ENCODE results near the gene ACOT13. TPM values are rescaled to one million over a fixed set of nuclear protein-coding genes. Genes with fewer than 3 reads are reported as not detected.

Gene ACOT13
- total RNA-seq, 2 donors from 2014 or later, result 36.2 to 43.1 TPM

DNA sequence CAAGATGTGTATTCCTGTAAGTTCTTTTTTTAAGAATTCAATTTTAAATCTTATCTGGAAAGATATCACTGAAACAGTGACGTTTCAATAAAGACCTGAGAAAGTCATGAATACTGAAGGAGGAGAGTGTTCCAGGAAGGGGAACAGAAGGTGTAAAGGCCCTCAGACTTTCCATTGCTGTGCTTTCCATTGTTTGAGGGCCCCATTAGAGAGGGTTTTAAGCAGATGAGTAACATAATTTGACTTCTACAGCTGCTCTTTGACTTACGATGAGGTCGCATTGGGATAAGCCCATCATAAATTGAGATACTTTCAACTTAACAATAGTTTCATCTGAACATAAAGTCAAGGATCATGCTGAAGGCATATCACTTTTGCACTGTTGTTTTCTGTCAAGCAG is 24.7 kb downstream of the ACOT13 start:
- peaks cover 19% of the 10 kb centered on the region for H3K36me3 Mint-ChIP-seq (ENCODE audit: low read depth)
- peaks cover 30% of the 10 kb centered on the region for H3K4me1 Mint-ChIP-seq
- H3K27ac ChIP-seq (ENCODE audit: low read depth, low read length), result no peak overlapping the region

DNA sequence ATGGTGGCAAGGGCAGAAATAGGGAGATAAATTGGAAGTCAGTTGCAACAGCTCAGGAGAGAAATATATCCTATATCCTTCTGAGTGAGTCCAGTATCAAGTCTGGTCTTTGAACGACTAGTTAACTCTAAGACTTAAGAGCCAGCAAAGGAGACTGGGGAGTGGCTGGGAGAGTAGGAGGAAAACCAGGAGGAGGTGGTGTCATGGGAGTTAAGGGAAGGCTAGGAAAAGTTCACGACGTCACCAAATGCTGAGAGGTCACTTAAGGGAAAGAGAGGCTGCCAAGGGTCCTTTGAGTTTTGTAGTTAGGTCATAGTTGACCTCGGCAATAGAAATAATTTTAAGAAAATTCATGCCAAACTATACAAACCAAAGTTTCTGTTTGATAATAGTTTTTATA is 25.1 kb downstream of the ACOT13 start:
- peaks cover 30% of the 10 kb centered on the region for H3K4me1 Mint-ChIP-seq
- no peak for TF ChIP-seq CTCF (conservative IDR thresholded peaks at IDR 0.05)
- no peak overlapping the region for H3K4me3 ChIP-seq (ENCODE audit: low read length)
- DNase-seq, result no peak
- H3K27me3 Mint-ChIP-seq (ENCODE audit: insufficient read depth), result no peaks in the 10 kb centered on the region
- no peak overlapping the region for H3K27ac Mint-ChIP-seq
- H3K27me3 ChIP-seq (ENCODE audit: control insufficient read depth, insufficient read depth, low read length, poor library complexity, severe bottlenecking), result no peaks in the 10 kb centered on the region
- H3K9ac ChIP-seq (ENCODE audit: extremely low read depth, low read length, poor library complexity, severe bottlenecking), result no peak overlapping the region
- H3K36me3 ChIP-seq (ENCODE audit: control insufficient read depth, insufficient read depth, low read length), result no peaks in the 10 kb centered on the region
- peaks cover 3% of the 10 kb centered on the region for H3K4me1 ChIP-seq (ENCODE audit: control insufficient read depth, insufficient read depth, low read length)
- H3K27ac ChIP-seq (ENCODE audit: low read depth, low read length), result no peak overlapping the region
- no peak overlapping the region for H3K4me3 Mint-ChIP-seq
- H3K9me3 Mint-ChIP-seq, result no peaks in the 10 kb centered on the region
- H3K36me3 Mint-ChIP-seq (ENCODE audit: low read depth), result peaks cover 16% of the 10 kb centered on the region
- WGBS, 2 experiments (ENCODE audit: insufficient coverage in 1 of 2, insufficient read length in 1 of 2), result 90 to 96% methylated on average over 3 of the region's 4 CpGs
- no peaks in the 10 kb centered on the region for H3K9me3 ChIP-seq (ENCODE audit: control insufficient read depth, low read length)

More for the DNA sequence above, 24.7 kb downstream of the ACOT13 start:
- Histone ChIP-seq H3K4me3 (ENCODE audit: low read length) (no peak overlapping the region), H3K9ac (ENCODE audit: extremely low read depth, low read length, poor library complexity, severe bottlenecking) (no peak overlapping the region), H3K9me3 (ENCODE audit: control insufficient read depth, low read length) (no peaks in the 10 kb centered on the region), H3K36me3 (ENCODE audit: control insufficient read depth, insufficient read depth, low read length) (no peaks in the 10 kb centered on the region), H3K4me1 (ENCODE audit: control insufficient read depth, insufficient read depth, low read length) (peaks cover 3% of the 10 kb centered on the region), H3K27me3 (ENCODE audit: control insufficient read depth, insufficient read depth, low read length, poor library complexity, severe bottlenecking) (no peaks in the 10 kb centered on the region)
- no peak overlapping the region for H3K27ac Mint-ChIP-seq
- no peak for DNase-seq
- H3K9me3 Mint-ChIP-seq, result no peaks in the 10 kb centered on the region
- TF ChIP-seq CTCF (conservative IDR thresholded peaks at IDR 0.05), result no peak
- no peak overlapping the region for H3K4me3 Mint-ChIP-seq
- WGBS, 2 experiments (ENCODE audit: insufficient coverage in 1 of 2, insufficient read length in 1 of 2), result 83 to 88% methylated on average over 3 of the region's 3 CpGs
- no peaks in the 10 kb centered on the region for H3K27me3 Mint-ChIP-seq (ENCODE audit: insufficient read depth)

DNA sequence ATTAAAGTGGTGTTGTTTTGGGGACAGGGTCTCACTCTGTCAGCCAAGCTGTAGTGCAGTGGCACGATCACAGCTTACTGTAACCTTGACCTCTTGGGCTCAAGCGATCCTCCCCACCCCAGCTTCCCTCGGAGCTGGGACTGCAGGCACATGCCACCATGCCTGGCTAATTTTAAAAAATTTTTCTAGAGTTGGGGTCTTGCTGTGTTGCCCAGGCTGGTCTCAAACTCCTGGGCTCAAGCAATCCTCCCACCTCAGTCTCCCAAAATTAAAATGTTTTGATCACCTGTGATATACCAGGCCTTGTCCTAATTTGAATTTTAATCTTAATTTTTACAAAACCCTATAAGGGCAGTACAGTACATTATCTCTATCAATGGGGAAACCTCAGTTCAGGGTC is 25.5 kb downstream of the ACOT13 start:
- Mint-ChIP-seq H3K9me3 (no peaks in the 10 kb centered on the region), H3K27me3 (ENCODE audit: insufficient read depth) (no peaks in the 10 kb centered on the region), H3K4me3 (no peak overlapping the region), H3K4me1 (peaks cover 30% of the 10 kb centered on the region), H3K27ac (no peak overlapping the region), H3K36me3 (ENCODE audit: low read depth) (peaks cover 13% of the 10 kb centered on the region)
- no peak overlapping the region for H3K4me3 ChIP-seq (ENCODE audit: low read length)
- H3K9me3 ChIP-seq (ENCODE audit: control insufficient read depth, low read length), result no peaks in the 10 kb centered on the region
- H3K4me1 ChIP-seq (ENCODE audit: control insufficient read depth, insufficient read depth, low read length), result peaks cover 3% of the 10 kb centered on the region
- no peaks in the 10 kb centered on the region for H3K27me3 ChIP-seq (ENCODE audit: control insufficient read depth, insufficient read depth, low read length, poor library complexity, severe bottlenecking)
- WGBS, 2 experiments (ENCODE audit: insufficient coverage in 1 of 2, insufficient read length in 1 of 2), result 95% methylated on average over 3 of the region's 3 CpGs; no CpG with 5 or more reads in 1 of the 2 experiments
- TF ChIP-seq CTCF (conservative IDR thresholded peaks at IDR 0.05), result no peak
- H3K27ac ChIP-seq (ENCODE audit: low read depth, low read length), result no peak overlapping the region
- no peak for DNase-seq
- no peaks in the 10 kb centered on the region for H3K36me3 ChIP-seq (ENCODE audit: control insufficient read depth, insufficient read depth, low read length)
- H3K9ac ChIP-seq (ENCODE audit: extremely low read depth, low read length, poor library complexity, severe bottlenecking), result no peak overlapping the region

All from endodermal cell (in vitro differentiated cells).